GM18499 (cell line): ENCODE data around the gene RAC3.
A peak's percentile ranks its signal among the peaks of the same experiment; 100 is the strongest.

Experiments used
- ATAC-seq: cut with Tn5 transposase; IDR thresholded peaks from one replicate; pipeline ENCODE4 v1.9.1; 2021; ENCODE audit warnings: moderate number of reproducible peaks; ENCODE audit not compliant: insufficient read depth, unreplicated experiment

The RAC3 gene

DNA sequence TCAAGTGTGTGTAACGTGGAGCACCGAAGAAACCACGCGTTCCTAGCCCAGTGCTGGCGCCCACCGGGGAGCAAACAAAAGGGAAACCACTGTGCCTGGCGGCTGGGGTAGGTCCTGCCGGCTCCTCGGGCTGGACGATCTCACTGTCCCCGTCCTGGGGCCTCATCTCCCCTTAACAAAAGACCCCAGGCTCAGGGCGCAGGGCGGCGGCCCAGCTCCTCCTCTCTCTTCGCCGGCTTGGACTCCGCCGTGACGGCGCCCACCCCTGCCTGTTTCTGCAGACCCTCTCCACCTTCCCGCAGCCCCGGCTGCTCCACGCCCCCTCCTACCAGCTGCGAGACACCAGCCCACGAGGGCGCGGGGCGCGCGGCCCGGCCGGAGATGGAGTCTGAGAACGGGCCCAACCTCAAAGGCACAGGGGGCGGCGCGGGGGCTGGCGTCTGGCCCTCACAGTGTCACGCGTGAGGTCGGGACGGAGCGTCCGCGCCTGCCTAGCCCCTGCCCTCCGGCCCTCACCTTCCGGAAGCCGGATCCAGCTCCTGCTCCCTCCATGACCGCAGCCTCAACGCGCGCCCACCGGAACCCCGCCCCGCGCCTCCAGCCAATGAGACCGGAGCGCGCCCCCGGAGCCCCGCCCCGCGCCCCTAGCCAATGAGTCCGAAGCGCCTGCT, 9.0 kb upstream of the RAC3 start, which contains the start of gene CENPX:
CENPX (minus strand) TSS at position 569 of the 671 bp plus-strand sequence; CDS start at position 552, 17 bp downstream.
- ATAC-seq = peak; percentile 5

DNA sequence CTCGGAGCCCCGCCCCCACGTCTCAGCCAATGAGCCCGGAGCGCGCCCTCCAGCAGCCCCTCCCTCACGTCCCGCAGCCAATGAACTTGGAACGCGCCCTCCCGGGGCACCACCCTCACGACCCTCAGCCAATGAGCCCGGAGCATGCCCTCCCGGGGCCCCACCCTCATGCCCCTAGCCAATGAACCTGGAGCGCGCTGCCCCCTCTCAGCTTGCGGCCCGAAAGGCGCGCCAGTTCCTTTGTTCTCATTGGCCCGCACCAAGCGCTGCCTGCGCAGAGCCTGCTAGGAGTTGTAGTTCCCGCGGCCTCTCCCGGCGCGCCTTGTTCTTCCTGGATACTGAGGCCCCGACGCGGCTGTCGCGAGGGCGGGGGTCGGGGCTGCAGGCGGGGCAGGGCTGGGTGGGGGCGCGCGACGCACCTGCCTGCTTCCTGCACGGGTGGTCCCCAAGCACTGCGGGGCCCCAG, 8.5 kb upstream of the RAC3 start, which contains the start of gene LRRC45:
LRRC45 (plus strand) TSS at position 325 of the 466 bp plus-strand sequence. CDS start 339 bp downstream, outside the sequence.
- peak; percentile 58 for ATAC-seq

DNA sequence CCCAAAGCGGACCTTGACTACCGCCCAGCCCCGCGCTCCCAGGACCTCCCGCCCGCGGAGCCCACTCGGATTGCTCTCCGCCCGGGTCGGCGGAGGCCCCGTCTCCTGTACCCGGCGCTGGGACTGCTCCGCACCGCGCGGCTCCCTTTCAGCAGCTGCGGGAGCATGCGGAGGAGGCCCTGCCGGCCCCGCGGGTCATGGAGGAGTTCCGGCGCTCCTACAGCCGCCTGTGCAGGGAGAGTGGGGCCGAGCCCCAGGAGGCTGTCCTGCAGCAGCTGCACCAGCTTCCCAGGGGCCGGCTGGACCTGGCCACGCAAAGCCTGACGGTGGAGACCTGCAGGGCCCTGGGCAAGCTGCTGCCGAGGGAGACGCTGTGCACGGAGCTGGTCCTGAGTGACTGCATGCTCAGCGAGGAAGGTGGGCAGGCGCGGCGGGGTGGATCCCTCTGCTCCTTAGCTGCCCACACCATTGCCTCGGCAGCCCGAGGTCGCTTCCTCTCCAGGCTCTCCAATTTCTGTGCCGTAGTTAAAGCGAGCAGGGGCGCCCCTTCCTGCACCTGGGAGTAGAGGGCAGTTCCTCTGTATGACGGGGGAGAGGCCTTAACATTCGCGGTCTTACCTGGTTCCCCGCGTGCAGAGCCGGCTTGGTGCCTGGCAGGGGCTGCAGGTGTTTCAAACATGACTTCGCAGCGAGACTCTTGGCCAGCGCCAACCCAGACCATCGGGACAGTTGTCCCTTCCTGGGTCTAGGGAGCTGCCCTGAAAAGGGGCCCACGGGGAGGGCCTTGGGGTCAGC, 7.8 kb upstream of the RAC3 start:
- no peak for ATAC-seq

DNA sequence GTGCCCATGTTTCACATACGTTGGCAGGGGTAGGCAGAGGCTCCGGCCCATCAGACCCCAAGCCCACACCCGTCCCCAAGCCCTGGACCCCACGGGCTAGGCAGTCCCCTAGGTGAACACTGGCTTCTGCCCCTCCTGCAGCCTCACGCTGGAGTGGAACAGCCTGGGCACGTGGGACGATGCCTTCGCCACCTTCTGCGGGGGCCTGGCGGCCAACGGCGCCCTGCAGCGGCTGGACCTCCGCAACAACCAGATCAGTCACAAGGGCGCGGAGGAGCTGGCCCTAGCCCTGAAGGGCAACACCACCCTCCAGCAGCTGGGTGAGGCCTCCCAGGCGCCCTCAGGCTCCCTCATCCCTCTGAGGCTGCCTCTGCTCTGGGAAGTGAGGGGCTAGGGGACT, 6.6 kb upstream of the RAC3 start:
- no peak for ATAC-seq

DNA sequence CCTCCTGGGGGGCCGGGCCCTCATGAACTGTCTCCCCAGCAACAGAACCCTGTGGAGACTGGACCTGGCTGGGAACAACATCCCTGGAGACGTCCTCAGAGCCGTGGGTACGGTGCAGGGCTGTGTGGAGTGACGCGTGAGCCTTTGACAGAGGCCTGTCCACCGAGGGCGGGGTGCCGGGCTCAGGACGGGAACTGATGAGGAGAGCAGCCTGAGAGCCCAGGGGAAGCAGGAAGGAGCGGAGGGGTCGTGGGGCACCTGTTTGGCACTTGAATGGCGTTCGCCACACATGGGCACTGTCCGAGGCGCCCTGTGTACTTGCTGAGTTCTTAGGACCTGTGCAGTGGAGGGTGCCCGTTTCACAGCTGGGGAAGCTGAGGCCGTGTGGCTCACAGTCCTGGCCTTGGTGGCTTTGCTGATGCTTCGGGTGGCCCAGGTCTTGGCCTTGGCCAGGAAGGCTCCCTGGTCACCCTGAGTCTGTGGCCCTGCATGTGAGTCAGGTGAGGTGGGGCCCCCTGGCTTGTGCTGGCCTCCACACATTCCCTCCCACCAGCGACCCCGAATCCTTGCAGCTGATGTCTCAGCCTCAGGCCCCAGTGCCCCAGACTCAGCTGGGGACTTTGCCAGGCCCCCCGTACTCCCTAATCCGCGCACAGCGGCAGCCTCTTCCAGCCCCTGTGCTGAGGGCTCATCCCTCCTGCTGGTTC, 5.9 kb upstream of the RAC3 start:
- ATAC-seq = no peak

DNA sequence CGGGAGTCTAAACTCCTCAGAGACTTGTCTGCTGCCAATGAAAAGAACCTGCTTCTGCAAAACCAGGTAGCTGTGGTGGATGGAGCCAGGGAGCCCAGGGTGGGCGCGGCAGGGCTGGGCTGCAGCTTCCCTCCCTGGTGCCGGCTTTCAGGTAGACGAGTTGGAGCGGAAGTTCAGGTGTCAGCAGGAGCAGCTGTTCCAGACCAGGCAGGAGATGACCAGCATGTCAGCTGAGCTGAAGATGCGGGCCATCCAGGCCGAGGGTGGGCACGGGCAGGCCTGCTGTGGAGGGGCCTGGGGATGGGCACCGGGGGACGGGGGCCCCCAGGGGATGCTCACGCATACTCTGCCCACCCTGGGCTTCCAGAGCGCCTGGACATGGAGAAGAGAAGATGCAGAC, 3.2 kb upstream of the RAC3 start:
- no peak for ATAC-seq

DNA sequence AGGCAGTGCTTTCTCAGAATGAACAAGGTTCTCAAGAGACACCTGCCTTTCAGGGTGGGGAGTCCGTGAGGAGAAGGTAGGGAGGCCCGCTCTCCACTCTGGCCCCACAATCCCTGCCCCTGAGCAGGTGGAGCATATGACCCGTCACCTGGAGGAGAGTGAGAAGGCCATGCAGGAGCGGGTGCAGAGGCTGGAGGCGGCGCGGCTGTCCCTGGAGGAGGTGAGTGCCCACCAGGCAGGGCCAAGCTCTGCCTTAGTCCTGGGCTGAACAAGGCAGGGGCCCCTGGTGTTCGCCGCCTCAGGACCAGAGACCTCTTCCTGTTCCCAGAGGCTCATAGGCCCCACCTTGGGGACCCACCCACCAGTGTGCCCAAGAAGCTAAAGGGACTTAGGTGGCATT, 2.5 kb upstream of the RAC3 start:
- ATAC-seq = no peak

DNA sequence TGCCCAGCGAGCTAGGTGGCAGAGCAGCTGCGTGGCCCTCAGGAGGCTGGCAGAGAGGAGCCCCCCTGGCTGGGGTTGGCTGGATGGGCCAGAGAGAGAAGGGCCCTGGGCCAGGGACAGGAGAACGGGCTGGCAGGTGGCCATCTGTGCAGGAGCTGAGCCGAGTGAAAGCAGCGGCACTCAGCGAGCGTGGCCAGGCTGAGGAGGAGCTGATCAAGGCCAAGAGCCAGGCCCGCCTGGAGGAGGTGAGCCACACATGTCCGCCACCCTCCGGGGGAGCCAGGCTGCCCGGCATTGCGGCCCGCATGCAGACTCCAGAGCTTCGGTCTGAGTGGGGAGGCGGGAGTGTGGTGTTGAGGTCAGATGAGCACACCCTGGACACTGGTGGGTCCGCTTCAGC, 2.1 kb upstream of the RAC3 start:
- ATAC-seq = no peak

DNA sequence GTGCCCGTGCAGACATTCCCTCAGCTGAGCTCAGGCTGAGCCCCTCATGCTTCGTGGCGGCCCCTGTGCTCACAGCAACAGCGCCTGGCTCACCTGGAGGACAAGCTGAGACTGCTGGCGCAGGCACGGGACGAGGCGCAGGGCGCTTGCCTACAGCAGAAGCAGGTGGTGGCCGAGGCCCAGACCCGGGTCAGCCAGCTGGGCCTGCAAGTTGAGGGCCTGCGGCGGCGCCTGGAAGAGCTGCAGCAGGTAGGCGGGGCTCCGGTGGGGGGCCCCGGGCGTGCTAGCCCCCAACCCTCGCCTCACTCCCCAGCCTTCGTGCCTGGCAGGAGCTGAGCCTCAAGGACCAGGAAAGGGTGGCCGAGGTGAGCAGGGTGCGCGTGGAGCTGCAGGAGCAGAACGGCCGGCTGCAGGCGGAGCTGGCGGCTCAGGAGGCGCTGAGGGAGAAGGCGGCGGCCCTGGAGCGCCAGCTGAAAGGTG, 1.4 kb upstream of the RAC3 start:
- ATAC-seq = no peak

DNA sequence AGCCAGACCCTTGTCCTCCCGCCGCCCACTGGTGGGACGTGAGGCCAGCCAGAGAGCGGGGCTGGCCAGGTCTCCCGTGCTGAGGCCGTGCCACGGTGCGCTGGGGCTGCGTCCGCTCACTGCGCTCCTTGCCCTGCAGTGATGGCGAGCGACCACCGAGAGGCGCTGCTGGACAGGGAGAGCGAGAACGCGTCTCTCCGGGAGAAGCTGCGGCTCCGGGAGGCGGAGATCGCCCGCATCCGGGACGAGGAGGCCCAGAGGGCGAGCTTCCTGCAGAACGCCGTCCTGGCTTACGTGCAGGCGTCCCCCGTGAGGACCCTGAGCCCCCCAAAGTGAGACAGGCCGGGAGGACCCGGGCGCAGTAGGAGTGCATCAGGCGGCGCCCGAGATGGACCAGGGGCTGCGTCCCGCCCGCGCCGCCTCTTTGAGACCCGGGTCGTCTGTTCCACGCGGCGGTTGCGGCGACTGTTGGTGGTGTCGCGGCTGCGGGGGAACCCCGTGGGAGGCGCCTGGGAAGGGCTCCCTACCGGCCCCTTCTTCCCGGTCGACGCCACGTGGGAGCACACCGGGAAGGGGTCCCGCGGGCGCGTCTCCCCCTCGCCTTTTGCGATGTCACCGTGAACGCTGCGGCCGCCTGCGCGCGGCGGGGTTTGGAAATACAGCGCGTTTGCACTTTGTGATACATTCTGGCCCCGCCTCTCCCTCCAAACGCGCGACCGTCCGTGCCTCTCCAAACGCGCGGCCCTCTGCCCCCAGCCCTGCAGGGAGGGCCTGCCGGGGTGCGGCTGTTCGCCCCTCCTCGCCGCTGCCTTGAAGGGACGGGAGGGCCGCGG, 792 bp upstream of the RAC3 start:
- no peak for ATAC-seq

DNA sequence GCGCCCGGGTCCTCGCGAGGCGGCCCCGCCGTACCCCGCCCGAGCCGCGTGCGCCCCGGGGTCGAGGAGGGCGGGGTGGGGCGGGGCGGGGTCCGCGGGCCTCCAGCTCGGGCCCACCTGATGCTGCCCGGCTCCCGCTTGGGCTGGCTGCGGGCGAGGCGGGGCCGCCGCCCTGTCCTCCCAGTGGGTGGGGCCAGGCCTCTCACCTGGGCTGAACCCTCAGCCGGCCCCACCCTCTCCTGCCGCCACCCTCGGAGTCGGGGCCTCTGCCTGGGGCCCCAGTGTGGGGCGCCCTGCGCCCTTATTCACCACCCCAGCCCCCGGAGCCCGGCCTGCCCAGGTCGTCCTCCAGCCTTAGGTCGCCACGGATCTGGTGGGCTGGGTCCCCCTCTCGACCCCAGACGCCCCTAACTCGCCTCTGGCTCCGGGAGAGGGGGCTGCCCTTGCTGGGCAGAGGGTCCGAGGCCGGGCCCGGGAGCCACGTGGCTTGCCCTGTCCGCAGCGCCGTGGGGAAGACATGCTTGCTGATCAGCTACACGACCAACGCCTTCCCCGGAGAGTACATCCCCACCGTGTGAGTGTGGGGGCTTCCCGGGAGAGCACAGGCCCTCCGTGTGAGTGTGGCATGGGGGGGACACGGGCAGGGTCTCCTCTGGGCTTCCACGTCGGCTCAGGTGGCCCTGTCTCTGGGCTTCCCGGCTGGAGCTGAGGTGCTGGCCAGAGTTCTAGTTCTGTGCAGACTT, 578 bp downstream of the RAC3 start:
- ATAC-seq = no peak

DNA sequence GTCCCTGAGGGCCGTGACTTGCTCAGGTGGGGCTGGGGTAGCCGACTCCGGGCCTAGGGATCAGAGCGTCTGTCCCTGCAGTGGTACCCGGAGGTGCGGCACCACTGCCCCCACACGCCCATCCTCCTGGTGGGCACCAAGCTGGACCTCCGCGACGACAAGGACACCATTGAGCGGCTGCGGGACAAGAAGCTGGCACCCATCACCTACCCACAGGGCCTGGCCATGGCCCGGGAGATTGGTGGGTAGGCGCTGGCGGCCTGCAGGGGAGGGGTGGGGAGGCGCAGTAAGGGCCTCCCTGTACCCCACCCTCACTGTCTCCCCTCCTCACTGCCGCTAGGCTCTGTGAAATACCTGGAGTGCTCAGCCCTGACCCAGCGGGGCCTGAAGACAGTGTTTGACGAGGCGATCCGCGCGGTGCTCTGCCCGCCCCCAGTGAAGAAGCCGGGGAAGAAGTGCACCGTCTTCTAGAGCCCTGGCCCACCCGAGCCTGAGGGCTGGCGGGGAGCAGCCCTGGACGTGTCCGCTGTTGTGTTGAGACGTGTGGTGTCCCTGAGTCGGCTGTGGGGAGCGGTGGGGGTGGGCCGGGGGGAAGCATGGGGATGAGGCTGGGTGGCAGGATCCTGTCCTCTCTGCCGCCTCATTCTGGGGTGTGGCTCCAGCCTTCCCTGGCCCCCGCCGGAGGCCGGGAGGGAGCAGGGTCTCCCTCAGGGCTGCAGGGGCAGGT, 2.0 kb downstream of the RAC3 start:
- no peak for ATAC-seq

DNA sequence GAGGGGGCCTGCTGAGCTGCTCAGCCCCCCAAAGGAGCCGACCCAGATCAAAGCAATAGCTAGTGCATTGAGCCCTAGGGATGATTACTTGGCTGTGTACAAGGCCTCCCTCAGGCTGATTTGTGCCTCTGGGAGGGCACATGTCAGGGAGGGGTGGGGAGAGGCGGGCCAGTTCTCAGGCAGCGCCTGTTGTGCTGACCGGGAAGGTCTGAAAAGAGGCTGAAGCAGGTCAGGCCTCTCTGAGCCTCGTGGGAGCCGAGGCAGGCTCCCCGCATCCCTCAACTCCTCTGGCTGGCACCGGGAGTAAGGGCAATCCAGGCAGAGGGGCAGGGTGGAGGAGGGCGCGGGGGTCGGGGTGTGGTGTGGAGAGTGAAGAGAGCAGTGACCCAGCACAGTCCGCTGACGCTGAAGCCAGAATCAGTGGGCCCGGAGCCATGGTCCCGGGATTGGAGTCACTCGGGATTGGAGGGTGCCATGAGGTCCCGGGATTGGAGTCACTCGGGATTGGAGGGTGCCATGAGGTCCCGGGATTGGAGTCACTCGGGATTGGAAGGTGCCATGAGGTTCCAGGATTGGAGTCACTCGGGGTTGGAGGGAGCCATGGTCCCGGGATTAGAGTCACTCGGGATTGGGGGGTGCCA, 3.0 kb downstream of the RAC3 start:
- ATAC-seq = no peak

DNA sequence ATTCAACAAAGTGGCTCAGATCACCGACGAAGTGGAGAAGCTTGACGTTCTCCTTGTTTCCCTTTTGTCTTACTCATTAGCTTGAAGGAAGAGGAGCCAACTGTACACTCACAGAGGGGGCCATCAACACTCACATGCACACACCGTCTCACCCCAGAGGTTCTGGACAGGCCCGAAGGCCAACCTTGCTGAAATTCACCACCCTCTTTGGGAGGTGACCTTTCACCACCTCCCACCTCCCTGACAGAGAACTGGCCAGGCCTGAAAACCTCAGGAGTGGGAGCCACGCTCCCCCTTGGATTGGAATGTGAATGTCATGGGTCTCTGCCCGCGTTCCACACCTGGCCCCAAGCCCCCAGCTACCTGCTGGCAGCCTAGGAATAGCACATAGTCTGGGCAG, 4.0 kb downstream of the RAC3 start:
- no peak for ATAC-seq

DNA sequence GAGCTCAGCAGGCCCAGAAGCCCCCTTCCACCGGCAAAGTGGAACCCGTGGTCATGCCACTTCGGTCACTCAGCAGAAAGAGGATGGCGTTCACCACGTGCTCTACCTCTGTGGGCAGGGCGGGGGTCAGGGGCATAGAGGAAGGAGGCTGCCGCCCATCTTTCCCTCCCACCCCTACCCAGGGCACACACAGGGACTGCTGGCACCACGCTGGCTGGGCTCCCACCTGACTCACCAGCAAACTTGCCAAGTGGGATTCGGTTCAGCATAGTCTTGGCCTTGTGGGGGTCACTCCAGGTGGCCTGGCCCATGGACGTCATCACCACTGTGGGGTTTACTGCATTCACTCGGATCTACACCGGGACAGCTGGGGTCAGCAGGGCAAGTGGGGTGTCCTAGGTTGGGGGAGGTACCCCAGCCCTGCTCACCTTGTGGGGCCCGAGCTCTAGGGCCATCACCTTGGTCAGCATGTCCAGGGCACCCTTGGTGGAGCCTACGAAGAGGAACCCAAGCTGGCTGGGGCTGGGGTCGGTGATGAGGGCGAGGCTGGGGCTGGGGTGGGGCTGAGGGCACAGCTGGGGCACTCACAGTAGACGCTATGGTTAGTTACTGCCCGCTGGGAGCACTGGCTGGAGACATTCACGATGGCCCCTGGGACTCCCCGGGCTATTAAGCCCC, 4.6 kb downstream of the RAC3 start:
- ATAC-seq = no peak

DNA sequence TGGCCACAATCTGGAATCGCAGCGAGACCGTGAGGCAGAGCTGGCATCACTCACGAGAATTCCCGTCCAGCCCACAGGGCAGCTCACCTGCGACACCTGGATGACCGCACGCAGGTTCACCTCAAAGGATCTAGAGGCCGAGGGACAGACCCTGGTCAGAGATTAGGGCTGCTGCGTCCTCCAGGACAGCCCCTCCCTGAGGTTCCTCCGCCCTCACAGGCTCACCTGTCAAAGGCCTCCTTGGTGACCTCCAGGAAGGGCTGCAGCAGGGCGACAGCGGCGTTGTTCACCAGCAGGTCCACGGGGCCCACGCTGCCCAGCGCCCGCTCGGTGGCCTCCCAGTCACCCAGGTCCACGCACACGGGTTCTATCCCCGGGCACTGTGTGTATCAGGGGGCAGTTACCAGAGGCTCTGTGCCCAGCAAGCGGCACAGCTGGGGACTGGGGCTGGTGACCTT, 5.2 kb downstream of the RAC3 start:
- ATAC-seq = no peak

DNA sequence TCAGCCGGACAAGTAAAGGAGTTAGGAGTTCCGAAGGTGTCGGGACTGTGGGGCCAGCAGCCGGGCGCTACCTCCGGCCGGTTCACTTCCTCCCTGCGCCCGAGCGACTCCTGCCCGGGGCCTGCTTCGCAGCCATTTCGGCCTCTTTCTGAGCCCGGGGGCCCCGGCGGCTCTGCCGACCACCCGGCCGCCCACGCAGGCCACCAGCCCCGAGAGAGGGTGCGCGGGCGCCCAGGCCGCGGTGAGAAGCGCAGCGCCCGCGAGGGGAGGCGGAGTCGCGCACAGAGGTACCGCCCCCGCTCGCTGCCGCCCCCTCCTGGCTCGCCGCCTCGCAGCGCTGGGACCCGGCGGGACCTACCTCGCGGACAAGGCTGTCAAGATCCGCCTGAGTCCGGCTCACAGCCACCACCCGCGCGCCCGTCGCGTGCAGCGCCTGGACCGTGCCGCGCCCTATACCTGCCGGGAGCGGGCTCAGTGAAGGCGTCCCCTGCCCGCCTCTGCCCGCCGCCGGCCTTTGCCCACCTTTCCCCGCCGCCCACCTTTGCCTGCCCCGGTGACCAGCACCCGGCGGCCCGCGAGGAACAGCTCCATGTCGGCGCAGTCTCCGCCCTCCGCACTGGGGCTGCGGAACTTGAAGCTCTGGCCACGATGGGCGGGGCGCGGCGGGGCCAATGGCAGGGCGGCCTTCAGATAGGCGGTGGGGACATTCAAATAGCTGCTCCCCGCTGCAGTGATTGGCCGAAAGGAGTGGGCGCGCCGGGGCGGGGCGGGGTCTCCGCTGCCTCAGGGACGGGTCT, 5.8 kb downstream of the RAC3 start, which contains the start of gene DCXR:
DCXR (minus strand) TSS at position 606 of the 797 bp plus-strand sequence; CDS start at position 591, 15 bp downstream.
- peak; percentile 51 for ATAC-seq
